ENCODE results near the gene HS2ST1. TPM values are rescaled to one million over a fixed set of nuclear protein-coding genes. Genes with fewer than 3 reads are reported as not detected.

The HS2ST1 gene
- total RNA-seq, 1 donor from 2014 or later, result 8.7 TPM

DNA sequence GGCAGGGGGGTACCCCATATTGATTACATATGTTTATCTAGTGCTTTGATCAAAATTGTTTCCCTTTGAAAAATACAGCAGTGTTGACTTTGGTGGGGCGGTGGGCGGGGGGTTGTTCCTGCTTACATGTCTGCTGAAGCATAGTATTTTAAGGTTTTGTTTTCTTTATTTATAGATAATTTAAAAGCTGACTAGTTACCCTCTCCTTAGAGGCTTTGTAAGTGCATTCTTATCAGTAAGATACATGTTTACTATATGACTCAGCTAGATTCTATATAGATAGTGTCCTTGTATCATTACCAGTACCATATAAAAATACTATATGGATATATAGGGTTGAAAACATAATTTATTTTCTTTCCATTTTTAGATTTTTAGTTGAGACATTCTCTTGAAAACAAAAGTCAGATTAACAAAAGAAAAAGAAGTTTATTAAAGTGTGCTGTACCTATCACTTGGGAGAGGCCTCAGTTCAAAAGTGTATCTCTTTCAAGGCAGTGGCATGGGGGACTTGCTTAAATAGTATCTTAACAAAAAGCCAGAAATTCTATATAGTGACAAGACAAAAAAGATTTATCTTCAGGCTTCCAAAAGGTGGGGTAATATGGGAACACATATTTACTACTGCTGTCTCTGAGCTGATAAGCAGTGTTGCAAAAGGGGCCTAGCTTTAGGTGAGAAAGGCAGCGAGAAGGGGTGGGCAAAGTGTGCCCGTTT, 79.0 kb downstream of the HS2ST1 start:
- no peak for DNase-seq (ENCODE audit: low read depth)
- TF ChIP-seq, protein P1, sequence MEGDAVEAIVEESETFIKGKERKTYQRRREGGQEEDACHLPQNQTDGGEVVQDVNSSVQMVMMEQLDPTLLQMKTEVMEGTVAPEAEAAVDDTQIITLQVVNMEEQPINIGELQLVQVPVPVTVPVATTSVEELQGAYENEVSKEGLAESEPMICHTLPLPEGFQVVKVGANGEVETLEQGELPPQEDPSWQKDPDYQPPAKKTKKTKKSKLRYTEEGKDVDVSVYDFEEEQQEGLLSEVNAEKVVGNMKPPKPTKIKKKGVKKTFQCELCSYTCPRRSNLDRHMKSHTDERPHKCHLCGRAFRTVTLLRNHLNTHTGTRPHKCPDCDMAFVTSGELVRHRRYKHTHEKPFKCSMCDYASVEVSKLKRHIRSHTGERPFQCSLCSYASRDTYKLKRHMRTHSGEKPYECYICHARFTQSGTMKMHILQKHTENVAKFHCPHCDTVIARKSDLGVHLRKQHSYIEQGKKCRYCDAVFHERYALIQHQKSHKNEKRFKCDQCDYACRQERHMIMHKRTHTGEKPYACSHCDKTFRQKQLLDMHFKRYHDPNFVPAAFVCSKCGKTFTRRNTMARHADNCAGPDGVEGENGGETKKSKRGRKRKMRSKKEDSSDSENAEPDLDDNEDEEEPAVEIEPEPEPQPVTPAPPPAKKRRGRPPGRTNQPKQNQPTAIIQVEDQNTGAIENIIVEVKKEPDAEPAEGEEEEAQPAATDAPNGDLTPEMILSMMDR (conservative IDR thresholded peaks at IDR 0.05; ENCODE audit: low read depth, low read length), result no peak
- H3K4me3 ChIP-seq (ENCODE audit: low read depth, low read length), result no peak overlapping the region

DNA sequence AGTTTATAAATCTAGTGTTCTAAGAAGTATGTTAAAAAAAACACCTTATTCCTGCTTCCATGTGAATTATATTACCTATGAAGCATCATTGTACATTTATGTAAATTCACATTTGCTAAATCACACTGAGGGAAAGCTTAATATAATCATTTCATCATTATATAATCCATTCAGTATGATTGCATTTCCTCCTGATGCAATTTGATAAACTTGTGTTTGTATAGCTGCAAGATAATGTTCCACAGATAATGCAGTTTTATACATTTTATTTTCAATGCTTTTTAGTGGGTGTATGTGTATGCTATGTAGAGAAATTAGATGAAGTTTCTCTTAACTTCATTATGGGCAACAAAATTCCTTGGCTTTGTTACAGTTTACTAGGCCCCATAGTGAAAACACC, 79.6 kb downstream of the HS2ST1 start:
- TF ChIP-seq, protein P1 (conservative IDR thresholded peaks at IDR 0.05; ENCODE audit: low read depth, low read length), result no peak
- no peak overlapping the region for H3K4me3 ChIP-seq (ENCODE audit: low read depth, low read length)
- DNase-seq (ENCODE audit: low read depth), result no peak

DNA sequence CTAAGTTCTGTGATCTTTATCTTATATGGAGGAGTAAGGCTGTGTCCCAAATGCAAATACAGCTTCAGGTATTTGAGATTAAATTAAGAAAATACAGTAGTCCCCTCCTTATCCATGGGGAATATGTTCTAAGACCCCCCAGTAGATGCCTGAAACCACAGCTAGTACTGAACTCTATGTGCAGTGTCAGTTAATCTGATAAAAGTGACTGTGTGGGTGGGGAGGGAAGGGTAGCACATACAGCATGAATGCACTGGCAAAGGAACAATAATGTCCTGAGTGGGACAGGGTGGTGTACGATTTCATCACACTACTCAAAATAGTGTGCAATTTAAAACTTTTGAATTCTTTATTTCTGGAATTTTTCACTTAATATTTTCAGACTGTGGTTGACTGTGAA, 83.1 kb downstream of the HS2ST1 start:
- no peak for DNase-seq (ENCODE audit: low read depth)

DNA sequence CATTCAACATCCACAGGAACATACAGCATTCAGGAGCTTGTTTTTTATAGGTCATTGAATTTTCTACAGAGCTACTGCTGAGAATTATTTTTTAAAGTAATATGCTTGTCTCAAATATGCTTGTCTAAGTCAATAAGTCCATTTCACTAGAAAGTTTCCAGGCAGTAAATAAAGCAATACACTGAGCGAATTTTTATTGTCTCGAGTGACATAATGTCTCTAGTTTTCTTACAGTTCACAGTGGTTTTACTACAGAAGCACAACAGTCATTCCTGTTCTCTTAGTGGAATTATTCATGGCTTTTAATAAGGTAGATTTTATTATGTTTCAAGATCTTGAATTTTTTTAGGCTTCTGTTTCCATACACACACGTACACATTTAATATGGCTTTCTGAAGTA, 83.8 kb downstream of the HS2ST1 start:
- no peak overlapping the region for H3K4me3 ChIP-seq (ENCODE audit: low read depth, low read length)
- no peak for DNase-seq (ENCODE audit: low read depth)
- TF ChIP-seq, protein P1 (conservative IDR thresholded peaks at IDR 0.05; ENCODE audit: low read depth, low read length), result no peak

More for the DNA sequence above, 83.1 kb downstream of the HS2ST1 start:
- no peak overlapping the region for H3K4me3 ChIP-seq (ENCODE audit: low read depth, low read length)
- TF ChIP-seq, protein P1 (conservative IDR thresholded peaks at IDR 0.05; ENCODE audit: low read depth, low read length), result no peak

DNA sequence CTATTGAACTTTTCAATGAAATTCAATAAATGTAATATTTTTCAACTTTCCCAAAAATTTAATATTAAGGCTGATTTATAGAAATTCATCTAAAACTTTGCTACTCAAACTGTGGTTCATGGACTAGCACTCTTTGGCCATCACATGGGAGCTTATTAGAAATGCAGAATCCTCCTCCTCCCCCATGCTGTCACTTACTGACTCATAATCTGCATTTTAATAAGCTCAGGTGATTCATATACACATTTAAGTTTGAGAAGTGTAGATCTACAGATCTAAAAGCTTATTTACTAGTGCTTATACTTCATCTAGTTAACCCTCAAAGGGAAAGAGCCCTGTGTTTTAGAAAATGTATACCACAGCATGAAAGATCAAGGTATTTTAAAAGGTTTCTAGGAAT, 84.3 kb downstream of the HS2ST1 start:
- DNase-seq (ENCODE audit: low read depth), result no peak
- no peak overlapping the region for H3K4me3 ChIP-seq (ENCODE audit: low read depth, low read length)

DNA sequence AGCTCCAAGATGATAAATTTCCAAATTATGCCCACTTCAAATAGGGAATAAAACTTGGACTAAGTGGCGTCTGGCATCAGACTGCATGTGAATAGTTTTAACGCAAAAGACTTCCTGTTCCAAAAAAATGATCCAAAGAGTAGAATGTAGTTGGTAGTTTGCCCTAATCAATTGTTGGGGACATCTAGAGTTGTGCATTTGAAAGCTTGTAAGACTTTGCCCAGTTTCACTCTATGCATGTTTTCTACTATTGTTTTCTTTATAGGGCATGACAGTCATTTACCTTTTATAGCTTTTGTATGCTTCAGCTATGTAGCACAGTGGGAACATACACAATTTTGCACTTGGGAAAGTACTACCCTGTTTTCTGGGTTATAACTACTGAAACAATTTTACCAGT, 86.0 kb downstream of the HS2ST1 start:
- TF ChIP-seq, protein P1 (conservative IDR thresholded peaks at IDR 0.05; ENCODE audit: low read depth, low read length), result no peak
- H3K4me3 ChIP-seq (ENCODE audit: low read depth, low read length), result no peak overlapping the region
- DNase-seq (ENCODE audit: low read depth), result no peak

More for the DNA sequence above, 84.3 kb downstream of the HS2ST1 start:
- TF ChIP-seq, protein P1 (conservative IDR thresholded peaks at IDR 0.05; ENCODE audit: low read depth, low read length), result no peak

DNA sequence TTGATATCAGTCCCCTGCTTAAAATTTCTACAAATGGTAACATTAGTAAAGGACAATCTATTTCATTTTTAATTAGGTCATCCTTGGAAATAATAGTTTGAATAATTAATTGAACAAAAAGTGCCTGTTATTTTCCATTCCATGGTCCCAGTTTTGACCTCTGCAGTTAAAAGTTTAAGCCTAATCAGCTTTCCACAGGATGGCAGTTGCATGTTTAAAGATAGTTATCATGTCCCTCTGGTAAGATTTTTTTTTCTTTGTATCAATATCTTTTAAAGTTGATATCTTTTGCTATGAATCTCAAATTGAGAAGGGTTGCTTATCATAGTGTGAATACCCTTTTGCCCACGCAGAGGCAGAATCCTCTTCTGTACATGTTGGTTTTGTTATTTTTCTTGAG, 90.4 kb downstream of the HS2ST1 start:
- DNase-seq (ENCODE audit: low read depth), result no peak
- TF ChIP-seq, protein P1 (conservative IDR thresholded peaks at IDR 0.05; ENCODE audit: low read depth, low read length), result no peak
- no peak overlapping the region for H3K4me3 ChIP-seq (ENCODE audit: low read depth, low read length)

Measured in epithelial cell of proximal tubule (primary cell).